Transverse colon (tissue), 3 donors: Measurements from ENCODE around the gene WDR12.

Experiments
- CTCF ChIP-seq, 5 experiments: fragments of 200-600 bp in 3 of 5; fragments of 450-650 bp in 2 of 5; sonication (generic) in 3 of 5; IDR thresholded peaks; 1 replicate in 2 of 5; 2 replicates in 3 of 5; pipeline ENCODE4 v1.5.1; 2016 to 2017; ENCODE audit warnings: antibody characterized with exemption in 5 of 5, inconsistent platforms in 3 of 5, mild to moderate bottlenecking in 2 of 5, moderate library complexity in 1 of 5
- POLR2A ChIP-seq: fragments of 450-650 bp; IDR thresholded peaks from one replicate; pipeline ENCODE4 v1.6.1; 2016; ENCODE audit warnings: antibody characterized with exemption, mild to moderate bottlenecking, moderate library complexity

- TF ChIP-seq CTCF (IDR thresholded peaks at IDR 0.05) (no peak), POLR2A (no peak)
Observed at GRCh38 chr2:202877699-202878098, 33.8 kb downstream of the WDR12 start.
